ENCODE measurements around the gene FRMD8.

FRMD8 gene

DNA sequence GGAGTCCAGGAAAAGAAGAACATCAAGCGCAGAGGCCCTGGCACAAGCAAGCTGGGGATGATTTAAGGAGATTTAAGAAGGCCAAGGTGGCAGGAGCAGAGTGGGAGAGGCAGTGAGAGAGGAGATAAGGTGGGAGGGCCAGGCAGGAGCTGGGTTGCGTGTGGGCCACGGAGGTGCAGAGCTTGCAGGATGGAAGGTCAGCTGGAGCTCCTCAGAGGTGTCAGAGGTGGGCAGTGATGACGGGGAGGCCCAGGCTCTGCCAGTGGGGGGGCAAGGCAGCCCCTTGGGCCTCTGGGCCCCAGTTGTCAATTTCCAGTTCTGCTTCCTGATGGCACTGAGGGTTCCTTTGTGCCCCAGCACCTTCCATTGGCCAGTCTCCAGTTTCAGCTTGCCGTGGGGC lies 6.5 kb downstream of the FRMD8 start:
- no peak for DNase-seq (ENCODE audit: low read depth in 2 of 2)

DNA sequence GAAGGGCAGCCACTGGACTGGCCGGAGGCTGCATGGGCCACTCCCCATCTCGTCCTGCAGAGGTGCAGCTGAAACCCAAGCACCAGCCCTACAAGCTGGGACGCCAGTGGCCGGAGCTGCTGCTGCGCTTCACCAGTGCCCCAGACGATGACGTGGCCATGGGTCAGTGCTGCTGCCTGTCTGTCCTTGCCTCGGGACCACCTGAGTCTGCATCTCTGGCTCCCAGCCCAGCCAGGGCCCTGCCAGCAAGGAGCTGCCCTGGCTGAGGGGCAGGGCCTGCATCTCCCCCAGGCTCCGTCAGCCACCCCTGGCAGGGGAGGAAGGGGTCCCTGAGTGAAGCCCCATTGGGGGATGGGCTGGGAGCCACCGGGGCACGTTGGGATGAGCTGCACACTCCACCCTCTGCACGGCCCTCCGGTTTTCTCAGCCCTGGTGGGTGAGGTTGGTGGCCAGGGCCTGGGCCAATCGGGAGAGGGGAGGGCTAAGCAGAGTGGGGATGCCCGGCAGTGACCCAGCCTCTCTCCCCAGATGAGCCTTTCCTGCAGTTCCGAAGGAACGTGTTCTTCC lies 7.2 kb downstream of the FRMD8 start:
- DNase-seq (ENCODE audit: low read depth in 2 of 2): no peak

- DNase-seq (ENCODE audit: low read depth in 2 of 2): no peak
Observed at GRCh38 chr11:65394125-65394536, 7.7 kb downstream of the FRMD8 start.

DNA sequence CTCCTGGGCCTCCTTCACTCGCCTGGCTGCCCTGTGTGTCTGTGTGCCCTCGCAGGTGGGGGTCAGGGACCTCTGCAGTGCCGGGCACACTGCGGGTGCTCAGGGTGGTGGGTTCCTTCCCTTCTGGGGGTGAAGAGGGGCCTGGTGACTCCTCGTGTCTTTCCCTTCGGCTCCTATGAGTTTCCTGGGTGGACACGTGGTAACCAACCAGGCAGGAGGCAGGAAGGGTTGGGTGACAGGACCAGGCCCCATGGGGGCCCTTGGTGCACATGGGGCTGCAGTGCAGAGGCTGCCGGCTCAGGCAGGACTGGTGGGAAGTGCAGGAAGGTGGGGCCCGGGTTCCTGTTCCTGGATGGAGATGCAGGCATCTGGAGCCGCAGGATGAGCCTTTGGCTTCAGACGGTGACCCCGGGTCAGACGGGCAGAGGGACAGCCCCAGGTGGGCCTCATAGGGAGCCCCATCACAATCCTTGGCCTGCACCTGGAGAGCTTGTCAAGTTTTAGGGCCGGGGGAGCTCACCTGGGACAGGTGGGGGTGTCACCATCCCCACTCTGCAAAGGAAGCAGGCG lies 9.6 kb downstream of the FRMD8 start:
- no peak for DNase-seq (ENCODE audit: low read depth in 2 of 2)

DNA sequence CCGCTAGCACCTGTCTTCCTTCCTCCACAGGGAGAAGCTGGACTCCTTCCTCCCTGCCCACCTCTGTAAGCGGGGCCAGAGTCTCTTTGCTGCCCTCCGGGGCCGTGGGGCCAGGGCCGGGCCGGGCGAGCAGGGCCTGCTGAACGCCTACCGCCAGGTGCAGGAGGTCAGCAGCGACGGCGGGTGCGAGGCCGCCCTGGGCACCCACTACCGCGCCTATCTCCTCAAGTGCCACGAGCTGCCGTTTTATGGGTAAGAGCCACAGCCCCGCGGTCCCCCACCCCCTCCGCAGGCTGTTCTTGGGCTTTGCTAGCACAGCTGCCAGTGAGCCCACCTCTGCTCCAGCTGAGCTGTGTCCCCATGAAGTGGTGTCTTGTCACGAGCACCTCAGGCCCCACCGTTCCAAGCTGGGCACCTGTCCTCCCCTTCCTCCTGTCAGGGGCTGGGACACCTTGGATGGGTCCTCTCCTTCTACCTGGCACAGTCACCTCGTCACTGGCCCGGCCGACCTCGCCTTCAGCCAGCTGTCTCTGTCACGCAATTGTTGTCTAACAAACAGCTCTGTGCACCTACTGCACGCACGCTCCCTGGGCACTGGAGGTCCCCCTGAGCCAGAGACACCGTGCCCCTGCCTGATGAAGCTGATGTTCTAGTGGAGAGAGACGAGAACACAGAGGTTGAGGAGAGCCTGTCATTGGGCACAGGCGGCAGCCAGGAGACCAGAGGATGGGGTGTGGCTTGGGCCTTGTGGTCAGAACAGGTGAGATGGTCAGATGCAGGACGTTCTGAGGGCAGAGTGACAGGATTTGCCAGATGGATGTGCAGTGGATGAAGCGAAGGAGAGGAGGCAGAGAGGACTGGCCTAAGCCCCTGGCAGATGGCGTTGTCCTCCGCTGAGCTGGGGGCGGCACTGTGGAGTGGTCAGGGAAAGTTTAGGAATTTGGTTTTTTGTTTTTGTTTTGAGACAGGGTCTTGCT lies 10.6 kb downstream of the FRMD8 start:
- DNase-seq (ENCODE audit: low read depth in 2 of 2): no peak

DNA sequence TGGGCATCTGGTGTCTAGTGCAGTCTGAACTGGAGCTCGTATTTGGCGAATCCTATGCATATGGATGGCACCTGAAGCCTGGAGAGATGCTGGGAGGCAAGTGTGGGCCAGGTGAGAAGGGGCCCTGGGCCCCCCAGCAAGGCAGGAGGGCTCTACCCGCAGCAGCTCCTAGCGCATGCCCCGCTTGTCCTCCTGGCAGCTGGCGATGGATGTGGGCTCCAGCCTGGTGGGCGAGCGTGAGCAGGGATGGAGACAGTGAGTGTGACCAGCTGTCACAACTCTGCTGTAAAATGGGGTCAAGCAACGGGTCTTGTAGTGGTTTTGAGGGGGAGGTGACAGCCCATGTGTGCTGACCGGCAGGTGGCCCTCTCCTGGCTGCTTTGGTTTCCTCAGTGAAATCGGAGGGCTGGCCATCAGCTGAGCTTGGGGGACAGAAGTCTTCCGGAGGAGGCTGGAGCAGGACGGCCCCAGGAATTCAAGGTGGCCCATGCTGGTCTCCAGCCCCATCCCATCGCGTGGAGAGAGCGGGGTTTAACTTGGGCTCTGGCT lies 12.0 kb downstream of the FRMD8 start:
- DNase-seq (ENCODE audit: low read depth in 2 of 2): no peak

DNA sequence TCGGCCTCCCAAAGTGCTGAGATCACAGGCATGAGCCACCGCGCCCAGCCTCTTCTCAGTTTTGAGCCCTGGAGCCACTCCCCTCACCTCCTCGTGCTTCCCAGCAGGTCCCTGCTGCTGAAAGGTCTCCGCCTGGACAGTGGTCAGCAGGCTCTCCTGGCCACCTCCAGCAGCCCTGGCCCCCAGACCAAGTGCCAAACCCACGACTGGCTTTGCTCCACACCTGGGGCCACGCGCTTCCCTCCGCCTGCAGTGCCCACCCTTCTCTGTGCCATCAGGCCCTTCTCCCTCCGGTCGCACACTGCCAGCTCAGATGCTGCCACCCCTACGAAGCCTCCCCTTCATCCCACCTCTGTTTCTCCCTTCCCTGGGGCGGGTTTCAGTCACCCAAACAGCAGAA lies 12.8 kb downstream of the FRMD8 start:
- no peak for DNase-seq (ENCODE audit: low read depth in 2 of 2)

- no peak for DNase-seq (ENCODE audit: low read depth in 2 of 2)
Observed at GRCh38 chr11:65399845-65400244, 13.4 kb downstream of the FRMD8 start.

DNA sequence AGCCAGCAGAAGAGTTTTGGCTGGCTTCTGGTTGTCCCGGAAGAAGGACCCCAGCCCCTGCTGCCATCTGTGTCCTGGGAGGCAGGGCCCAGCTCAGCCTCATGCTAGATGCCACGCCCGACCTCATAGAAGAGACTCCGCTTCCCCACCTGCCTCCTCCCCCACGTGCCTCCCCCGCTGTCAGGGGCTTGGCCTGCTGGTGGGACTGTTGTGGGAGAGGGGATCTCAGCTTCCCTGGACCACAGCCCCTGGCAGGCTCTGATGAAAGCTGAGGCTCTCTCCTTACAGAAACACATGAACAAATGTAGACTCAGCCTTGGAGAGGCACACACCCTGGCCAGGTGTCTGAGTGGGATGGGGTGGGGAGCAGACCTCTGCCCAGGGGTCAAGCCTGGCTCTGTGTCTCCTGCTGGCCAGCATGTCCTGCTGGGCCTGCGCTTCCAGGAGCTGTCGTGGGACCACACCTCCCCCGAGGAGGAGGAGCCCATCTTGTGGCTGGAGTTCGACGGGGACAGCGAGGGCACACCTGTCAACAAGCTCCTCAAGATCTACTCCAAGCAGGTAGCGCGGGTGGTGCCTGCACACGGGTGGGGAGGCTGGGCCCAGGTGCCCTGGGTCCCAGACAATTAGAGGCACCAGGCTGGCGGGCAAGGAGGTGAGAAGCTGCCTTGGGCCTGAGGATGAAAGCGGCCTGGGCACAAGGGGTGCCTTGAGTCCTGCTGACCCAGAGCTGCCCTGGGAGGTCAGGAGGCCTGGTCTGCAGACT lies 14.1 kb downstream of the FRMD8 start:
- DNase-seq (ENCODE audit: low read depth in 2 of 2): no peak

GRCh38 chr11:65401073-65401802 lies 14.8 kb downstream of the FRMD8 start:
- DNase-seq (ENCODE audit: low read depth in 2 of 2): no peak

- no peak for DNase-seq (ENCODE audit: low read depth in 2 of 2)
Observed at GRCh38 chr11:65401803-65402248, 15.4 kb downstream of the FRMD8 start.

- DNase-seq (ENCODE audit: low read depth in 2 of 2): no peak
Observed at GRCh38 chr11:65402790-65403189, 16.4 kb downstream of the FRMD8 start.

DNA sequence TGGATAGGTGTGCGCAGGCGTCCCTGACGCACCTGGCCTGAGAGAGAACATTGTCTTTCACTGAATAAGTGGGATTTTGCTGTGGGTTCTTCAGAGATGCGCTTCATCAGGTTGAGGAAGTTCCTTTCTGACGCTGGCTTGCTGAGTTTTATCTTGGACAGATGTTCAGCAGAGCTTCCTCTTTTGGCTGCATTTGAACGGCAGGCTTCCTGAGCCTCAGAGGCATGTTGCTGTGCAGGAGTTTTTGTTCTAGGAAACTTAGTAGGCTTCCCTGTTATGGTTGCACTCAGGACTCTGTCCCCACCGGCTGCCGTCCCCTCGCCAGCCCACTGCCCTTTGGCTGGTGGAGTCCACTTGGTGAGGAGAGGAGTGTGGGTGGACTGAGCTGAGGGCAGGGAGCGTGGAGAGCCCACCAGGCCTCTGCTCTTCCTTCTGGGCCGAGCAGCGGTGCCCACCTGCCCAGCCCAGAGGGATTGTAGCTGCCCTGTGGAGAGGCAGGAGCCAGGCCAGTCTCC lies 17.2 kb downstream of the FRMD8 start:
- no peak for DNase-seq (ENCODE audit: low read depth in 2 of 2)

DNA sequence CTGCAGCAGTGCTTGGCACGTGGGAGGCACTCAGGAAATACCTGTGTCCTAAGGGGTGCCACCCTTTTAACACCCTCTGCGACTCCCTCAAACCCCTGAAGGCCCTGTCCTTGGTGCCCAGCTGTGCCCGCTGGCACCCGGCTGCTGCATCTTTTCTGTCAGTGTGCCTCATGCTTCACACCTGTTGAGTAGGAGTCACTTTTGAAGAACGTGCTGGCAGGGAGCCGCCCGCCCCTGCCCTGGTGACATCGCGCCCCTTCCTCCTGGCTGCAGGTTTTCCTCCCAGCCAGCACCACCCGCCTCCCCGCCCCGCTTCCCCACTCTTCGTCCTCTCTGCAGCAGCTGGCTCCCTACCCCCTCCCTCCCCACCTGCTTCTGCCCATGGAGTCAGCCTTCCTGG lies 17.8 kb downstream of the FRMD8 start:
- DNase-seq (ENCODE audit: low read depth in 2 of 2): no peak

DNA sequence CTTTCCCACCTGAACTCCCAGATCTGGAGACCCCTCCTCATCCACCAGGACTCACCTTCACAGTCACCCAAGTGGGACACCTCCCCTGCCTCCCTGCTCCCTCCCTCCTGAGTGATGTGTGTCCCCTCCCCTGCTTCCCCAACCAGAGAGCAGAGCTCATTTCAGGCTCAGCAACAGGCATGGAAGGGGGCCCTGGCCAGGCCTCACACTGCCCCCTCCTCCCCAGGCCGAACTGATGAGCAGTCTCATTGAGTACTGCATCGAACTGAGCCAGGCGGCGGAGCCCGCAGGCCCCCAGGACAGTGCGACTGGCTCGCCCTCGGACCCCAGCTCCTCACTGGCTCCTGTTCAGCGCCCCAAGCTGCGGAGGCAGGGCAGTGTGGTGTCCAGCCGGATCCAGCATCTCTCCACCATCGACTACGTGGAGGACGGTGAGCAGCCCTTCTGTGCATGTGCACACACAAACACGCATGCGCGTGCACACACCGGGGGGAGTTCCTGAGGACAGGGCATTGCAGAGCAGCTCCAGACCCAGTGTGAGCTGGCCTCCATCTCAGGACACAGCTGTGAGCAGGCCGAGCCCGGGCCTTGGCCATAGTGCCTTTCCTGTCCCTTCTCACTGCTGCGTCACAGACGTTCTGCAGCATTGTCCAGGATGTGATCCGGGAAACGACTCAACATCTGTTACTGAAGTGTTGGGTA lies 18.4 kb downstream of the FRMD8 start:
- no peak for DNase-seq (ENCODE audit: low read depth in 2 of 2)

DNA sequence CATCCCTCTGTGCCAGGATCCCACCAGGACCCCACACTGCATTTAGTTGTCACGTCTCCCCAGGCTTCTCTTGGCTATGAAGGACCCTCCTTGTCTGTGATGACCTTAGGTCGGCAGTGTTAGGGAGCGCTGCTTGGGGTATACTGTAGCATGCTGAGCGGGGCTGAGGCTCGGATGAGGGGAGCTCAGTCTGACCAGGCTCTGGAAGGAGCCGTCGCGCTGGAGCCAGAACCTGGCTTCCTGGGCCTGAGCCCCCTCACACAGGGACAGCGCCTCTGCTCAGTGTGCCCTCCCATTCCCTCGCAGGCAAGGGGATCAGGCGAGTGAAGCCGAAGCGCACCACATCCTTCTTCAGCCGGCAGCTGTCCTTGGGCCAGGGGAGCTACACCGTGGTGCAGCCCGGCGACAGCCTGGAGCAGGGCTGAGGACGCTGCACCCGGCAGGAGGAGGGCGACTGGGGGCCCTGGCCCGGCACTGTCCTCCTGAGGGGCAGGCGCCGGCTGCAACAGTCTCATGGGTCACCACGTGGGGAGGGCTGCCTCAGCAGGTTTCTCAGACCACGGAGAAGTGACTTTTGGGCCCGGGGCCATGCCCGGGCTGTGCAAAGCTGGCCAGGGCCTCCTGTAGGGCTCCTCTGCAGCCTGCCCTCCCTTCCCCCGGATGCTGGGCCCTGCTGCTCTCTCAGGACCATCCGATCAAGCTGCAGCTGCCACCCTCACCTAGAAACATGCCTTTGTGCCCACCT lies 24.7 kb downstream of the FRMD8 start:
- no peak for DNase-seq (ENCODE audit: low read depth in 2 of 2)

DNA sequence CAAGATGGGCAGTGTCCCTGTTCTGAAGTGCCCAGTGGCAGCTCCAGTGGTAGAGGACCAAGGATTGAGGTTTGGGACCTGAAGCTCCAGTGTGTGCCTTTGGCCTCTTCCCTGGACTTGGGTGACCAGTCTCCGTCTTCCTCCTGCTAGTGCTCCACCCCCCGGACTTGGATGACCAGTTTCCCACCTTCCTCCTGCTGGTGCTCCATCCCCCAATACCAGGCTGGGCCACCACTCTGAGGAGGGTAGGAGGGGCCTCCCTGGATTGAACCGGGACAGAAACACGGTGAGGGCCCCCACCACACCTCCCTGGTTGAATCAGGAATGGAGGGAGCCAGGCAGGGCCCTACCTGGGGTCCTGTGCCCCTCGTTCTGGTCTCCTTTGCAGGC lies 25.2 kb downstream of the FRMD8 start:
- no peak for DNase-seq (ENCODE audit: low read depth in 2 of 2)

DNA sequence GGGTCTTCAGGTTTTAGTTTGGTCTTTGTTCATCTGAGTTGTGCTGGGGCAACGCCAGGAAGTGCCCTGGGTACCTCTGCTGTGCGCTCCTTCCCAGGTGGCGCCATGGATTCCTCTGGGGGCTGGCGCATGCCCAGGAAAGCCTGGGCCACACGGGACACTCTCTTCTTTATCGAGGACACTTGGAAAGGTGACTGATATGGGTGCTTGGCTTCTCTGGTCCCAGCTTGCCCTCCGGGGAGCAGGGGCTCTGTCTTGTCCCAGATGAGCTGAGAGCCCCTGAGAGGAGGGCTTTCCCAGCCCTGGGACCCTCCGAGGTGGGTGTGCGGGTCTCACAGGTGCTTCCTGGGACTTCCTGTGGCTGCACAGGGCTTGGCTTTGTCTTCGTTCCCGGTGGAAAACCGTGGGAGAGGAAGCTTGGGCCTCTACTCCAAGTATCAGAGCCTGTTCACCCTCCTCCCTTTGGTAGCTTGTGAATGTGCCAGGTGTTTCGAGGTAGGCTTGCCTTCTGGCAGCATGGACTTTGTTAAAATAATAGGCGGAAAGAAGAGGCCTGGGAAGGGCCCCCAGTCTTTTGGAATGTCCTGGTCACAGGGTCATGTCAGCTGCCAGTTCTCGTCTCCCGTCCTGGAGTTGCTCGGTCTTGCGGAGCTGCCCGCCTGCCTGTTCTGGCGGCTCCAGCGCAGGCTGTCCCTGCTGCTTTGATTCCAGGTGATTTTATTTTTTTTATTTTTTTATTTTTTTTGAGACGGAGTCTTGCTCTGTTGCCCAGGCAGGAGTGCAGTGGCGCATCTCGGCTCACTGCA lies 26.0 kb downstream of the FRMD8 start:
- DNase-seq (ENCODE audit: low read depth in 2 of 2): no peak
